ES-I3 (cell line): Measurements from ENCODE around the gene USP10.

Source experiments
- H3K36me3 ChIP-seq: 2 replicates; pipeline ENCODE4 v1.6.1; 2013; ENCODE audit warnings: mild to moderate bottlenecking, low read length, control low read depth, moderate library complexity; ENCODE audit not compliant: insufficient read depth
- H3K4me1 ChIP-seq: 2 replicates; pipeline ENCODE4 v1.6.1; 2013; ENCODE audit warnings: mild to moderate bottlenecking, control low read depth, low read length; ENCODE audit not compliant: insufficient read depth
- H3K9ac ChIP-seq: 2 replicates; pipeline ENCODE4 v1.6.1; 2013; ENCODE audit warnings: low read depth, mild to moderate bottlenecking, low read length, moderate library complexity
- H3K9me3 ChIP-seq: 2 replicates; pipeline ENCODE4 v1.6.1; 2013; ENCODE audit warnings: mild to moderate bottlenecking, low read length, moderate library complexity; ENCODE audit not compliant: control insufficient read depth, insufficient read depth

Gene USP10

DNA sequence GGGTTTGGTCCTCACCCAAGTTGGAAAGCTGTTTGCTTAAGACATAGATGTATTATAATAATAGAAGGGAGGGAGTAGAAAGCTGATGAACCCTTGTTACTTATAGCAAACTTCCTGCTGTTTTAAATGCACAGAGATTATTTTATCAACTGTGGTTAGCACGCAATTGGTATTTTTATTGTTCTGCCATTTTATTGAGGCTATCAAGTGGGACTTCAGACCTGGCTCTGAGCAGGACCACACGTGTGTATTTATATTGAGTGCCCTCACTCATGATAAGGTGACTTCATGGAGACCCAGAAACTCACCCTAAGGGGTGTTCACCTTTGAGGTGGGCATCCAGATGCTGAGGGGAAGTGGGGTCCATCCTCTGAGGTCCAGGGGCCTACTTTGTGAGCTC, 34.4 kb upstream of the USP10 start:
- Histone ChIP-seq H3K9ac (no peak overlapping the region), H3K4me1 (peaks cover 17% of the 10 kb centered on the region), H3K36me3 (peaks cover under 1% of the 10 kb centered on the region; the same call in 1 of the 2 replicates), H3K9me3 (no peaks in the 10 kb centered on the region)

DNA sequence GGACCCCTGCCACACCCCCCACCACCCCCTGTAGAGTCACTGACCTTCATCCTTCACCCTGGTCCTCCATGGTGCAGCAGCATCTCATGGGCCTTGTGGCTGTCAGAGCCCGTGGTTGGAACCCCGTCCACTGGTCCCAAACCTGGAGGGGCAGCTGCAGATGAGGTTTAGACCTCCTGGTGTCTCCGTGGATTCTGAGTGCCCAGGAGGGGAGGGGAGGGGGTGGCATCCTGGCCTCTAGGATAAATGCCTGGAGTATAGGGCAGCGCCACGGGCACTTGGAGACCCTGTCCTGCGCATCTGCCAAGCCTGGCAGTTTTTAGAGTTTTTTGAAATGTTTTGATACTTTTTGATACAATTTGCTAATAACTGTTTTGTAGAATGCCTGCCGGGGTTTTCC, 34.0 kb upstream of the USP10 start:
- no peak overlapping the region for H3K9ac ChIP-seq
- no peaks in the 10 kb centered on the region for H3K9me3 ChIP-seq
- H3K4me1 ChIP-seq: peaks cover 17% of the 10 kb centered on the region
- H3K36me3 ChIP-seq: no peaks in the 10 kb centered on the region

DNA sequence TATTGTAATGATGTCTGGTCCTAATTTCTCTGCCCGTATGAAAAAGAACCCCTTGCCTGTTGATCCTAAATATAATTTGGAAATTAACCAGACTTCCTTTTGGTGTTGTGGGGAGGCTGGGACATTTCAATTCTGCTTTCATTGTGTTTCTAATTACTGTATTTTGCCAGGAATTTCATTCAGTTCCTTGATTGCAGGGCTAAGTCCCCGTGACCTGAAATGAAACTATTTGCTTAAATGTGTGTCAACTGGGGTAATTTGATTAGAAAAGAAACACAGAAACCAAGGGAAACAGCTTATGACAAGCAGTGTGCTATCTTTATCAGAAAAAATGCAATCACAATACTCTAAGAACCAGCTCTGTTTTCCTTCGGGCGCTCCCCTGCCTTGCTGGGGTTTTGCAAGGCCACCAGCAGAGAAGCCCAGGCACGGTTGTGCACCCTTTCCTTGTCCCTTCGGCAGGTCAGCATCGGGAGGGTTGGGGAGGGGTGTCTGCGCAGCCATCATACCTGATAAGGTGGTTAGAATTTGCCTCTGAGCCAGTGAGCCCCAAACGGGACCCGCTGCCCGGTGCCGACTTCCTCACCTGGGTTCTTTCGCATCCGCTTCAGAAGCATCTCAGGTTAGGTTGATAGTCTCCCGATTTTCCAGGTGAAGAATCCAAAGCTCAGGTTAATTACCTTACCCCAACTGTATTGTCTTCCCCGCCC, 32.0 kb upstream of the USP10 start:
- H3K36me3 ChIP-seq: no peaks in the 10 kb centered on the region
- H3K9me3 ChIP-seq: no peaks in the 10 kb centered on the region
- no peak overlapping the region for H3K9ac ChIP-seq
- peaks cover 17% of the 10 kb centered on the region for H3K4me1 ChIP-seq

DNA sequence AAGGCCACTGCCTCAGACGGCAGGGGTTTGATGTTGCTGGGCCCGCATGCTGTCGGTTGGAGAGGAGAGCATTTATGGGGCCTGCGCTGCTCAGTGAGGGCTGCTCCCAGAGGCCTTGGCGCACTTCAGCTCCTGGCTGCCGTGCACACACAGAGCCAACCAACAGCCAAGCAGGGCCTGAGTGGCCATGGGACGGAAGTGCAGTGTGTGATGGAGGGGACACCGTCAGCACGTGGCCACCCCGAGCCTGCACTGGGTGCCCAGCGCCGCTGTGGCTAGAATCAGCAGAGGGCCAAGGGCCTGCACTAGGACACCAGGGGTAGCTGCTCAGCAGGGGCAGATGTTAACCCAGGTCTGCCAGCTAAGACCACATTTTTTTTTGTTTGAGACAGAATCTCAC, 29.7 kb upstream of the USP10 start:
- H3K9ac ChIP-seq: no peak overlapping the region
- H3K36me3 ChIP-seq: no peaks in the 10 kb centered on the region
- H3K4me1 ChIP-seq: peaks cover 17% of the 10 kb centered on the region
- H3K9me3 ChIP-seq: no peaks in the 10 kb centered on the region

DNA sequence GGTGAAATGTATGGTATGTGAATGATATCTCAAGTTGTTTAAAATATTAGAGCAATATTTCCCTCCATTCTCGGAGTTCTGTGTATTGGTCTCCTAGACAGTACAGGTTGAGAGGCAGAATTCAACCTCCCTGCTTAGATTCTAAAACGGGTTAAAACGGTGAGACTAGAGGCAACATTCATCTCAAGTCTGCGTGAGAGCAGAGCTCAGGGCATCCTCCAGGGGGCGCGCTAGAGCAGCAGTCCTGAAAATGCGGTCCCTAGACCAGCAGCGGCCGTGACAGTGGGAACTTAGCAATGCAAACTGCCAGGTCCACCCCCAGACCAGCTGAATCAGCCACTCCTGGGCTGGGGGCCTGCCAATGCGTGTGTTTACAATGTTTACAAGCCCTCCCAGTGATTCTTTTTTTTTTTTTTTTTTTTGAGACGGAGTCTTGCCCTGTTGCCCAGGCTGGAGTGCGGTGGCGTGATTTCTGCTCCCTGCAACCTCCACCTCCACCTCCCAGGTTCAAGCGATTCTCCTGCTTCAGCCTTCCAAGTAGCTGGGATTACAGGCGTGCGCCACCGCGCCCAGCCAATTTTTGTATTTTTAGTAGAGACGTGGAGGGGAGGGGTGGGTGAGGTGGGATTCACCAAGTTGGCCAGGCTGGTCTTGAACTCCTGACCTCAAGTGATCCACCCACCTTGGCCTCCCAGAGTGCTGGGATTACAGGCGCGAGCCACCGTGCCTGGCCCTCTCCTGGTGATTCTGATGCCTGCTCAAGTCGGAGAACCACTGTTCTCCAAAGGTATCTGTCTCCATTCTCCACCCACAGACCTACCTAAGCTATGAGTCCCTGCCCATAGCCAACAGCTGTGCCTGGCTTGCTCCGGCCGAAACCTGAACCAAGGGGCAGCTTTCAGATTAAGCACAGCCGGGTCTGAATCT, 27.3 kb upstream of the USP10 start:
- Histone ChIP-seq H3K36me3 (no peaks in the 10 kb centered on the region), H3K9ac (no peak overlapping the region), H3K4me1 (peaks cover 11% of the 10 kb centered on the region), H3K9me3 (no peaks in the 10 kb centered on the region)

DNA sequence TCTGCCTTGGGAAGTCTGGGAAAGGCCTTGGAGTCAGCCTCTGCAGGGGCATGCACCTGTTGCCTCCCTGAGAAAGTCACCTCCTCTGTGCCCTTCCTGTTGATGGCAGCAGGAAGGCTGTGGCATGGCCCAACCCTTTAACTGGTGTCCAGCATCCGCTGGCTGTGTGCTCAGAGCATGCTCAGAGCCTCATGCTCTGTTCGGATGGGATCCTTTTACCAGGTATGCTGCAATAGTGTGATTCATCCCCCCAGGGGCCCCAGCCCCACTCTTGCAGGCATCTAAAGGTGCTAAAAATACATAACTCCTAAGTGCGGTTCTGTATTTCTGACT, 26.6 kb upstream of the USP10 start:
- H3K36me3 ChIP-seq: no peaks in the 10 kb centered on the region
- no peak overlapping the region for H3K9ac ChIP-seq
- no peaks in the 10 kb centered on the region for H3K9me3 ChIP-seq
- H3K4me1 ChIP-seq: peaks cover 11% of the 10 kb centered on the region

DNA sequence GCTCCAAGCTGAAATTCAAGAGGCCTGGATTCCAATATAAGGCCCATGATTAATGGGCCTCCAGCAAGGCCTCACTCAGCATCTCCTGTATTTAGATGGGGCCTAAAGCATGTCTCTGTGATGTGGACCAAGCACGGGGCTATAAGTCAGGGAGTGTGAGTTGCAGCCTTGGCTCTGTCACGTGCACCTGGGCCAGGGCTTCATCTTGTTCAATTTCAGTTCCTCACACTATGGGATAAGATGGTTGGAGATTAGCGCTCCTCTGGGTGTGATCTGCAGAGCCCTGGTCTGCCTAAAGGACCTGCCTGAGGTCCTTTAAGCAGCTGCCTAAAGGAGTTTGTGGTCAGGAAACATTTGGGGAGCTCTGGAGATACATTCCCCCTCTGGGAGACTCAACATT, 26.2 kb upstream of the USP10 start:
- H3K9ac ChIP-seq: no peak overlapping the region
- no peaks in the 10 kb centered on the region for H3K36me3 ChIP-seq
- peaks cover 8% of the 10 kb centered on the region for H3K4me1 ChIP-seq
- no peaks in the 10 kb centered on the region for H3K9me3 ChIP-seq

DNA sequence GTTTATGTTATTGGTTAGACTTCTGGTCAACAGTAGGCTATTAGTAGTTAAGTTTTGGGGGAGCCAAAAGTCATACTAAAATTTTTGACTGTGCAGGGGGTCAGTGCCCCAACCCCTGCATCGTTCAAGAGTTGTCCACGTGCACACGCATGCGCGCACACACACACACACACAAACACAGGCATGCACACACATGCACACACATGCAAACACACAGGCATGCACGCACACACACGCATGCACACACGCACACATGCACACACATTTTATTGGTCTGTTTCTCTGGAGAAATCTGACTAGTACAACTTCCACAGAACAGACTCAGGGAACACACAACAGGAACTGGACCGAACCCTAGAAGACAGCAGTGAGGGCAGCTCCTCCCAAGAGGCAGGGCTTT, 24.4 kb upstream of the USP10 start:
- Histone ChIP-seq H3K4me1 (peaks cover 8% of the 10 kb centered on the region), H3K9me3 (no peaks in the 10 kb centered on the region), H3K36me3 (no peaks in the 10 kb centered on the region), H3K9ac (no peak overlapping the region)

DNA sequence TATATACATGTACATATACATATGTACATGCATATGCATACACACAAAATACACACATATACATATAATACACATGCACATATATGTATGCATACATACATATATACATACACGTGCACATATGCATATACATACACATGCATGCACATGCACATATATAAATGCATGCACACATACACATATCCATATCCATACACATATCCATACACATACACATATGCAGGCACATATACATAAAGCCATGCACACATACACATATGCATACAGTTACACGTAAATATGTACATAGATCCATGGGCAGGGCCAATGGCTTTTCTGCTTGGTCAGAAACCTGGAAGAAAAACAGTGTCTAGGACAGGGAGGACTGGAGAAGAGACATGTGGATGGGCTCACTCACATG, 23.9 kb upstream of the USP10 start:
- H3K9ac ChIP-seq: no peak overlapping the region
- no peaks in the 10 kb centered on the region for H3K36me3 ChIP-seq
- H3K9me3 ChIP-seq: no peaks in the 10 kb centered on the region
- peaks cover 8% of the 10 kb centered on the region for H3K4me1 ChIP-seq

DNA sequence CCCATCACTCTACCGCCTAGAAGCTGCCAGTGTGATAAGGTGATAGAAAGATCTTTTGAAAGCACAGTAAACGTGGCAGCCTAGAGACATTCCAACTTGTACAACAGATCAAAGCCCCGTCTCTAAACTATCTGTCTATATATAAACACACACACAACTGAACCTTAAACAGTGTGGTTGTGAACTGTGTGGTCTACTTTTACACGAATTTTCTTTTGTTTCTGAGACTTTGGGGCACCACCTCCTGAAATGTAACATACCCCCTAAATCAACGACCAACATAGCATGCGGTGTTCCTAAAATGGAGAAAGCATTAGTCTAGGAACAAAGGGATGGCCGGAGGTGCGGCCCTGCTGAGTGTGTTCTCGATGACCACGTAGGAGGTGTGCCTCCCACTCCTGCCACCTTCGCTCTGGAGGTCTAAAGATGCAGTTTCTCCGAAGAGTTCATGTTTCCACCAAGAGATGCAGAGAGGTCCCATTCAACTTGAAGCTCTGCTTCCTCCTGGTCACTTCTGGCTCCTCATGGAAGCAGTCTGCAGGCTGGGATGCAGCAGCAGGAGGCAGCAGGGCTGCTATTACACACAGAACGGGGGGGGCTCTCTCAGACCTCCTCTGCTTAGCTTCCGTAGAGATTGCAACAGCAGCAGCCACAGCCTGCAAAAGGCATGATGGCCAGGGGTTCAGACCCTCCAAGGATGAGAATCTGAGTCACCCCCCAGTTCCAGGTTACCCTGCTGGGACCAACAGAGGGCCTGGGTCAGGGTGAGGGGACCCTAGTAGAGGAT, 22.6 kb upstream of the USP10 start:
- no peak overlapping the region for H3K9ac ChIP-seq
- peaks cover 8% of the 10 kb centered on the region for H3K4me1 ChIP-seq
- no peaks in the 10 kb centered on the region for H3K36me3 ChIP-seq
- H3K9me3 ChIP-seq: no peaks in the 10 kb centered on the region

DNA sequence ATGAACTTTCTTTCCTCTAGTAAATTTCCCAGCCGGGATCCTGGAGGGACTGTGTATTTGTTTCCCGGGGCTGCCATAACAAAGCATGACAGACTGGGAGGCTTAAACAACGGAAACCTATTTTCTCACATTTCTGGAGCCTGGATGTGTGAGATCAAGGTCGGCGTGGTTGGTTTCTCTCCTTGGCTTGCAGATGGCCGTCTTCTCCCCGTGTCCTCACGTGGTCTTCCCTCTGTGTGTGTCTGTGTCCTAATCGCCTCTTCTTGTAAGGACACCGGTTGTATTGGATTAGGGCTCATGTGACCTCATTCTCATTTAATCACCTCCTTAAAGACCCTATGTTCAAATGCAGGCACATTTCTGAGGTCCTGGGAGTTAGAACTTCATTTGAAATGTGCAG, 22.0 kb upstream of the USP10 start:
- Histone ChIP-seq H3K4me1 (peaks cover 8% of the 10 kb centered on the region), H3K36me3 (no peaks in the 10 kb centered on the region), H3K9me3 (no peaks in the 10 kb centered on the region), H3K9ac (no peak overlapping the region)

DNA sequence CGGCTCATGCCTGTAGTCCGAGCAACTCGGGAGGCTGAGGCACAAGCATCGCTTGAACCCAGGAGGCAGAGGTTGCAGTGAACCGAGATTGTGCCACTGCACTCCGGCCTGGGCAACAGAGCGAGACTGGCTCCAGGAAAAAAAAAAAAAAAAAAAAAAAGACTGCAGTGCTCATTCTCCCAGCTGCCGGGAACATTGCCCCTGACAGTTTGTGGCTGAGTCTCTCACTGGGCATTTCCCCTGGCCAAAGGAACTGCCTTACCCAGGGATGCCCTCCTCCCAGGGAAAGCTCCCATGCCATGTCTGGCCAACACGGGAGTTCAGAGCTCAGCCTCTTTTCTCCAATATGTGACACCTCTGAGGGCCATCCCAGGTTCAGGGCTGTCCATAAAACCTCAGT, 21.3 kb upstream of the USP10 start:
- Histone ChIP-seq H3K36me3 (no peaks in the 10 kb centered on the region), H3K9ac (no peak overlapping the region), H3K9me3 (no peaks in the 10 kb centered on the region), H3K4me1 (peaks cover 11% of the 10 kb centered on the region)

DNA sequence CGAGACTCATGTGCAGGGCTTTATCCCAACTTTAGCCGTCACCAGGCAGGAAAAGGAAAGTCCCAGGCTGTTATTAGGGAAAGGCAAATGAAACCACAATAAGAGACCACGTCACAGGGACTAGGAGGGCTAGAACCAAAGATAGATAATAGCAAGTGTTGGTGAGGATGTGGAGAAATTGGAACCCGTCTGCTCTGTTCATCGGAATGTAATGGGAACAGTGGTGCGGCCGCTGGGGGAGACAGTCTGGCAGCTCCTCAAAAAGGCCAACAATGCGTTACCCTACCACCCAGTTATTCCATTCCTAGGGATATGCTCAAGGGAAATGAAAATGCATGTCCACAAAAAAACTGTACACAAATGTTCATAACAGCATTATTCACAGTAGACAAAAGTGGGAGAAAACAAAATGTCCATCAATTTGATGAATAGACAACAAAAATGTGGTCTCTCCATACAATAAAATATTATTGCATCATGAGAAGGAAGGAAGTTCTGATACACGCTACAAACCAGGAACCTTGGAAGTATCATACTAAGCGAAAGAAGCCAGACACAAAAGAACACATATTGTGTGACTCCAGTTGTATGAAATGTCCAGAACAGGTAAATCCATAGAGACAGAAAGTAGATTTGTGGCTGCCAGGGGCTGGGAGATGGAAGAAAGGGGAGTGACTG, 19.5 kb upstream of the USP10 start:
- Histone ChIP-seq H3K9me3 (no peaks in the 10 kb centered on the region), H3K9ac (no peak overlapping the region), H3K36me3 (no peaks in the 10 kb centered on the region), H3K4me1 (peaks cover 26% of the 10 kb centered on the region)
